Colonic mucosa (tissue), 4 donors: ENCODE data around the gene ASCC1. TPM values are rescaled to one million over a fixed set of nuclear protein-coding genes. Genes with fewer than 3 reads are reported as not detected.
A peak's percentile ranks its signal among the peaks of the same experiment; 100 is the strongest.
"Not testable (repeated sequence)": the region's sequence is repeated elsewhere in the genome, so short reads cannot be mapped to it uniquely, and the experiment has no call there.

ENCODE experiments used
- DNase-seq: peaks from one replicate; pipeline ENCODE4 v3.0.0-alpha.2; 2020
- H3K27ac ChIP-seq: fragments of 200-600 bp; one replicate; pipeline ENCODE4 v1.8.0; 2021
- H3K27me3 ChIP-seq: fragments of 200-600 bp; one replicate; pipeline ENCODE4 v1.8.0; 2021
- H3K36me3 ChIP-seq: fragments of 200-600 bp; one replicate; pipeline ENCODE4 v1.8.0; 2021
- H3K4me1 ChIP-seq: fragments of 200-600 bp; one replicate; pipeline ENCODE4 v1.8.0; 2021; ENCODE audit warnings: mild to moderate bottlenecking
- H3K4me3 ChIP-seq: fragments of 200-600 bp; one replicate; pipeline ENCODE4 v1.8.0; 2021
- H3K9ac ChIP-seq, 2 donors: one replicate each; pipeline ENCODE4 v1.7.0; 2013; ENCODE audit warnings: control low read depth in 2 of 2, low read depth in 2 of 2, low read length in 2 of 2
- H3K9me3 ChIP-seq: fragments of 200-600 bp; one replicate; pipeline ENCODE4 v1.8.0; 2021
- intact Hi-C: fragments of 100-400 bp; cut with DNase I; formaldehyde crosslinking; loops from one replicate; pipeline ENCODE4 v1.14.1; 2022
- total RNA-seq, 2 donors: library from RNA; stranded (reverse); fragmentation: NEBNext Ultra II Directional in 1 of 2; extraction: Animal tissue kit (Norgen Biotek cat#: 25700) in 1 of 2; gene quantifications; one replicate each; pipeline ENCODE4 v1.2.1, GENCODE V29; 2021
- TF ChIP-seq, protein P1 (sequence below): fragments of 200-600 bp; IDR thresholded peaks from one replicate; pipeline ENCODE4 v1.8.0; 2022; ENCODE audit warnings: antibody characterized with exemption, mild to moderate bottlenecking
- donor health status: healthy.
- donor health status: DM: no; HTN: no; CAD: no.
- donor health status: DM: no; HTN: no; CAD: no.

ASCC1 gene
- total RNA-seq, 2 donors from 2014 or later = 16.2 to 19.2 TPM

GRCh38 chr10:72251635-72252034 lies 35.6 kb upstream of the ASCC1 start:
- no peak overlapping the region for H3K27ac ChIP-seq
- H3K9me3 ChIP-seq = no peaks in the 10 kb centered on the region
- H3K9ac ChIP-seq = no peak overlapping the region
- intact Hi-C loops = no loop called here
- no peak for DNase-seq
- H3K4me1 ChIP-seq = peaks cover 37% of the 10 kb centered on the region
- no peaks in the 10 kb centered on the region for H3K27me3 ChIP-seq
- H3K36me3 ChIP-seq = no peaks in the 10 kb centered on the region
- TF ChIP-seq, protein P1, sequence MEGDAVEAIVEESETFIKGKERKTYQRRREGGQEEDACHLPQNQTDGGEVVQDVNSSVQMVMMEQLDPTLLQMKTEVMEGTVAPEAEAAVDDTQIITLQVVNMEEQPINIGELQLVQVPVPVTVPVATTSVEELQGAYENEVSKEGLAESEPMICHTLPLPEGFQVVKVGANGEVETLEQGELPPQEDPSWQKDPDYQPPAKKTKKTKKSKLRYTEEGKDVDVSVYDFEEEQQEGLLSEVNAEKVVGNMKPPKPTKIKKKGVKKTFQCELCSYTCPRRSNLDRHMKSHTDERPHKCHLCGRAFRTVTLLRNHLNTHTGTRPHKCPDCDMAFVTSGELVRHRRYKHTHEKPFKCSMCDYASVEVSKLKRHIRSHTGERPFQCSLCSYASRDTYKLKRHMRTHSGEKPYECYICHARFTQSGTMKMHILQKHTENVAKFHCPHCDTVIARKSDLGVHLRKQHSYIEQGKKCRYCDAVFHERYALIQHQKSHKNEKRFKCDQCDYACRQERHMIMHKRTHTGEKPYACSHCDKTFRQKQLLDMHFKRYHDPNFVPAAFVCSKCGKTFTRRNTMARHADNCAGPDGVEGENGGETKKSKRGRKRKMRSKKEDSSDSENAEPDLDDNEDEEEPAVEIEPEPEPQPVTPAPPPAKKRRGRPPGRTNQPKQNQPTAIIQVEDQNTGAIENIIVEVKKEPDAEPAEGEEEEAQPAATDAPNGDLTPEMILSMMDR = no peak
- no peak overlapping the region for H3K4me3 ChIP-seq

DNA sequence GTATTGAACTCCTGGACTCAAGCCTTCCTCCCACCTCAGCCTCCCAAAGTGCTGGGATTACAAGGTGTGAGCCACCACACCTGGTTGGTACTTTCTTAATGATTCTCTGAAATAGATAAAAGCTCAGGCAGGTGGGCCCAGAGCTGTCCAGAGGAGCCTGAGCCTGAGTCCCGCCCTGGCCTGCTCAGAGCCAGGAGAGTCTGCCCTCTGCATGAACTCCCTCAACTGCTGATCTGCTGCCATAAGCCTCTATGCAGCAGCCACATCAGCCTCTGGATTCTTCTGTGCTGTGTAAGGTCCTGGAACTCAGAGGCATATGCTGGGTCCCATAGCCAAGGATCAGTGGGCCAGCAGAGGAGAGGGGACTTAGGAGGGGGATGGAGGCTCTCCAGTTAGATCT lies 34.6 kb upstream of the ASCC1 start:
- intact Hi-C loops = no loop called here
- TF ChIP-seq, protein P1 = no peak
- Histone ChIP-seq H3K9ac (no peak overlapping the region), H3K9me3 (no peaks in the 10 kb centered on the region), H3K4me1 (peaks cover 35% of the 10 kb centered on the region), H3K27ac (no peak overlapping the region), H3K36me3 (no peaks in the 10 kb centered on the region), H3K27me3 (no peaks in the 10 kb centered on the region), H3K4me3 (no peak overlapping the region)
- DNase-seq = no peak

- H3K9ac ChIP-seq = peak overlapping the region; percentile 20 to 79
- H3K36me3 ChIP-seq, DNase-seq, H3K27me3 ChIP-seq, intact Hi-C loops, H3K9me3 ChIP-seq, H3K4me3 ChIP-seq: not testable (repeated sequence)
- H3K27ac ChIP-seq = peak overlapping the region; percentile 95
- peaks cover 35% of the 10 kb centered on the region for H3K4me1 ChIP-seq
These were observed 33.2 kb upstream of the ASCC1 start for GRCh38 chr10:72249176-72249862.

DNA sequence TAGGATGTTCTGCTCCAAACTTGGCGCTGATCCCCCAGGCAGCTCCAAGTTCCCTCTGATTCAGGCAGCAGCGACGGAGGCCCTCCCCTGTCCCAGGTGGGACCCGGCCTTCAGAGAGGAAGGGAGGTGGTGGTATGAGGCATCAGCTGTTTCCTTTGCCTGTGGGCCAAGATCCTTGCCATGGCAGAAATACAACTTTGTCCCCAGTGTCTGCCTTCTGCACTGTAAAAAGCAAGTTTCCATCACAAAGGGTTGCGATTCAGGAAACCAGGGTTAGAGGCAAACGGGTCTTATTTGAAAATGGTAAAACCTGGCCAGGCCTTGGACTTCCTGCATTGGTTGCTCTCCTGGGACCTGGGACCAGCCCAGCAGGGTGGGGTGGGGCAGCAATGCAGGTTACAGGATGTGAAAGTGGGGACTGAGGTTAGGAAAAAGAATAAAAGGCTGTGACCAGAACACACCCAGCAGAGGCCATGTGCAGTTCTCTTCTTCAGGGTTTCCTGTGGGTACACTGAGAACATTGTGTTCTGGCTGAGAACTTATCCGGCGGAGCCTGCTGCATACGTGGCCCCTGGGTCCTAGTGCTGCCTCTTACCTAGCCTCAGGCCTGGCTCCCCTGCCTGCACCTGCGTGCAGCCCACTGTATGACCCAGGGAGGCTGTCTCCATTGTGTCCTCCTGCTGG lies 32.5 kb upstream of the ASCC1 start:
- Histone ChIP-seq H3K9me3 (no peaks in the 10 kb centered on the region), H3K4me3 (no peak overlapping the region), H3K4me1 (peaks cover 40% of the 10 kb centered on the region), H3K36me3 (no peaks in the 10 kb centered on the region), H3K27me3 (no peaks in the 10 kb centered on the region), H3K9ac (peak overlapping the region; percentile 52 to 79), H3K27ac (peak overlapping the region; percentile 95)
- TF ChIP-seq, protein P1 = no peak
- peak; percentile 85 for DNase-seq
- intact Hi-C loops = no loop called here

DNA sequence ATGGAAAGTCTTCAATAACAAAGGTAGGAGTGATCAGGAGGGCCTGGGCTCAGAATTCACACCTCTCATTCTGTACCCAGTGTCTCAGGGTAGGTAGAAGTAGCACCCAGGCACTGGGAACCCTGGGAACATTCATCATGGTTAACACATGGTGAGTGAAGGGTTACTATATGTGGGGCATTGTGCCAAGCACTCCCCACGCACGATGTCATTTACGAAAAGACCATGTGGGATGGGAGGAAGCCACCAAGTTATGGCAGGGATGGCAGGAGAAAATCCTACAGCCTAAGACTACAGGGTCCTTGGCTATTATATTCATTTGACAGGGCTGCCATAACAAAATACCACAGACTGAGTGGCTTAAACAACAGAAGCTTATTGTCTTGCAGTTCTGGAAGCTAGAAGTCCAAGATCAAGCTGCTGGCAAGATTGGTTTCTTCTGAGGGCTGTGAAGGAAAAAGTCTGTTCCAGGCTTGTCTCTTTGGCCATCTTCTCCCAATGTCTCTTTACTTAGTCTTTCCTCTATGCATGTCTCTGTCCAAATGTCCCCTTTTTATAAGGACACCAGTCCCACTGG lies 30.0 kb upstream of the ASCC1 start:
- TF ChIP-seq, protein P1 = no peak
- Histone ChIP-seq H3K4me1 (peaks cover 46% of the 10 kb centered on the region), H3K36me3 (no peaks in the 10 kb centered on the region), H3K9me3 (no peaks in the 10 kb centered on the region), H3K4me3 (no peak overlapping the region), H3K27ac (no peak overlapping the region), H3K27me3 (no peaks in the 10 kb centered on the region), H3K9ac (no peak overlapping the region)
- DNase-seq = no peak
- intact Hi-C loops = no loop called here
